Daoy (cell line): ENCODE data around the gene PAPPA2. TPM values are rescaled to one million over a fixed set of nuclear protein-coding genes. Genes with fewer than 3 reads are reported as not detected.

Source experiments
- DNase-seq: peaks from one replicate; pipeline ENCODE4 v3.0.0-alpha.2; 2015; ENCODE audit warnings: low read depth
- total RNA-seq: library from RNA; depleted of rRNA; stranded (reverse); fragments of >200 nt; shearing (Covaris generic); gene quantifications from 2 replicates; pipeline ENCODE4 v1.2.3, GENCODE V29; 2014

PAPPA2 gene
- total RNA-seq, 1 experiment from 2014 or later = not detected

DNA sequence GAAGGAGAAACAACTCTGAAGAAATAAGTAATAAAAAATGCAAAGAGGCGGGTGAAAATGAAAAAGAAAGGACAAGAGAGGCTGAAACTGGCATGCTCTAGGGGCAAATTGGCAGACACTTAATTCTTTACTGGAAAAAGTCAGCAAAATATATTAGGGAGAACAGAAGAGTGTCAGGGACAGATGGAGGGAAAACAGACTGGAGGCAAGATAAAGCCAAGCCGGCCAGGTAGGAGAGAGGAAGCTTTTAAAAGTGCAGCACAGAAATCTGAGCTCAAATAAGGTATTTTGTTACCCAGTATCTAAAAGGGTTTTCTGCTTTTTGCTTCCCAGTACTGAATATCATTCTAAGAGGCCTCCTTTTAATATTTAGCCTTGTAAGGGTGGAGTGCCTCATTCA lies 339.3 kb downstream of the PAPPA2 start:
- no peak for DNase-seq

DNA sequence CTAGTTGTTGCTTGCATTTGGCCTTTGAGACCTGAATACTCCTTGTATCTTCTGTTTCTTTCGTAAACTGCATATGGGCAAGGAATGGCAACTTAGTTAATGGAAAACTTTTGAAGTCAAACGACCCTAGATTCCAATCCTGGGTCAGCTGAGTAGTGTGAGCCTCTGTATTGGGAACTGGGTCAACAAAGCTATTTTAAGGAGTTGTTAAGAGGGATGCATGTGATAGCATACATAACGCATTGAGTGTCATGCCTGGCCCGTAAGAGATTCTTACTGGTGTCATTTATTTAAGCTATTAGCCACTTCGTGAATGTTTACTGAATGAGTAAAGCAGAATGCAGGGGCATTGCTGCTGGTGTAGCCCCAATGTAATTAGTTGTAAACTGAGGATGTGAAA lies 340.1 kb downstream of the PAPPA2 start:
- no peak for DNase-seq

DNA sequence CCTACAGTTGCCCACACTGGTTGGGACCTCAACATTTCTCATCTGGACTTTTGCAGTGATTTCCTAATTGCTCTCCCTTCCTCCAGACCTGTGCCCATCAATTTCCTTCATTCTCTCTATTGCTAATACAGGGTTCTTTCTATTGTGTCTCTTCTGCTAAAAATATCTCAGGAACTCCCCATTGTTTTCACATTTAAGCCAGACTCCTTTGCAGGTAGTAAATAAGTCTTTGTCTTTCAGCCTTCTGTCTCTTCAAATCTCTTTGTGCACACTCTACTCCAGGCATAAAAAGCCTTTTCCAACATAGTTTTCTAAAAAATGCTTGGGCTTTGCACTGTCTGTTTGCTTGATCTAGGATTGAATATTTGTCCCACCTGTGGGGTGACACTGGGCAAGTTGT lies 340.6 kb downstream of the PAPPA2 start:
- no peak for DNase-seq

GRCh38 chr1:176809292-176809691 lies 346.3 kb downstream of the PAPPA2 start:
- DNase-seq = no peak

DNA sequence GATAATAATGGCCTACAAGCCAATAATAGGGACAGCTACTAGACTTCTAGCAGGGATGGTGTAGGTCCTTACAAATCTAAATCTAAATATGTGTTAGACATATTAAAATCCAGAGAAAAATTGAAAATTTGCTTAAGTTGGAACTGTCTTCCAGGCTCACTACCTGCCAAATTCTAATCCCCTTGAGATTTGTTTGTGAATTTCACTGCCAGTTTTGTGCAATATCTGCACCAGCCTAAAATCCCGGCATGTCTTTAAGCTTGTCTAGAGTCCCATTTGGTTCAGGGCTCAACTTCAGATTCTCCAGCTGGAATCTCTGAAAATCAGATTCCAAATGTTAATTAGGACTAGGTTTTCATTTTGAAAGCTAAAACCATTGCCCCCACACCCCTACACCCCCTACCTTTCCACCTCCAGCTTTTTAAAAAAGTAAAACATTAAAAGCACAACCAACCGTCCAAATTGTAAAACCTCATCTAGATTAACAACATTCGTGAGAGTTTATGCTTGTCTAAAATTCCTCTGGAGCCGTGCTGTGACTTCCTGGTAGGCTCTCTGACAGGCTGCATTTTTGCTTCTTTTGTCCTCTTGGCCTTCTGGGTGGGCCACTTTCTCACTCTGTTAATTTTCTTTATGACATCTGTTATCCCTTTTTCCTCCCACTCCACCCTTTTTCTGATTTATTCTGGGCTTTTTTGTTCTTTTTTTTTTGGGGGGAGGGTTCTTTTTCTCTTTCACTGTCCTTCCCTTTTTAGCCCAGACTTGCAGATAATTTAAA lies 348.7 kb downstream of the PAPPA2 start:
- DNase-seq = no peak

- no peak for DNase-seq
These were observed 352.6 kb downstream of the PAPPA2 start for GRCh38 chr1:176815621-176816020.

- no peak for DNase-seq
These were observed 353.3 kb downstream of the PAPPA2 start for GRCh38 chr1:176816232-176816631.

DNA sequence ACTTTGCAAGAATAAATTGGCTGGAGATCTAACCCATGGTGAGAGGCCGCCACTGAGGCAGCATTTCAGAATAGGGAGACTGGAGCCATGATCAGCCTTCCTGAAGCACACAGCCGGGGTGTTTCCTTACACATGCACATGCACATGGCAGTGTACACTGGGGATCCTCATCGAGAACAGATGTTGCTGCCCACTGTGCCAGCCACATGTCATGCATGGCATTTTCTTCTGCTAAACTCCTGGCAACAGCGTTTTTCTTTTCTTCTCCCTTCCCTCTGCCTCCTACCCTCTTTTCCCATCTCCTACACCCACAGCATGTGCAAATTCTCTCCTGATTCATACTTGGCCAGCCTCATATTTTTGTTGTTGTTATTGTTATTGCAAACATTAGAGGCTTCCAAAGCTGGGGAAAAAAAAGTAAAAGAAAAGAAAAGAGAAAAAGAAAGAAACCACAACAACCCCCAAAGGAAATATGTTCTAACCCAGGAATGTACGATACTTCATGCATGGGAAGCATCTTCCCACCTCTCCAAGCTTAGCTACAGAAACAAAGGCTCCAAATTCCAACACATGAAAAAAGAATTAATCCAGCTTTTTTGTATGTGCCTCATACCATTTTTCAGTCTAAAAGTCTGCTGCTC lies 357.5 kb downstream of the PAPPA2 start:
- DNase-seq = no peak

DNA sequence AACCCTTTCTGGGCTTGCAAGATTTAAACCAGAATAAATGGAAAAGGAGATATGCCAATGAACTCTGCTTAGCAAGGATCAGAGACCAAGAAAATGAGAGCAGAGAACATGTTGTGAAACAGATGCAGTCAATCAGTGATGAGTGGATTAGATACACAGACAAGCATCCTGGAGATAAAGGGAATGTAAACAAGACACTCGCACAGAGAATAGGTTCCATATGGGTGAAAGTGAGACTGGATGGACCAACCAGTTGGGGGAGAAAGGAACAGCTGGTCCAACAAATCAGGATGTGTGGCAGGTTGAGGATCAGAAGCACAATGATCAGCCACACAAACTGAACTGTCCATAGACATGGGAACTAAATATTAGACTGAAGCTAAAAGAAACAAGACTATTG lies 363.3 kb downstream of the PAPPA2 start:
- no peak for DNase-seq

DNA sequence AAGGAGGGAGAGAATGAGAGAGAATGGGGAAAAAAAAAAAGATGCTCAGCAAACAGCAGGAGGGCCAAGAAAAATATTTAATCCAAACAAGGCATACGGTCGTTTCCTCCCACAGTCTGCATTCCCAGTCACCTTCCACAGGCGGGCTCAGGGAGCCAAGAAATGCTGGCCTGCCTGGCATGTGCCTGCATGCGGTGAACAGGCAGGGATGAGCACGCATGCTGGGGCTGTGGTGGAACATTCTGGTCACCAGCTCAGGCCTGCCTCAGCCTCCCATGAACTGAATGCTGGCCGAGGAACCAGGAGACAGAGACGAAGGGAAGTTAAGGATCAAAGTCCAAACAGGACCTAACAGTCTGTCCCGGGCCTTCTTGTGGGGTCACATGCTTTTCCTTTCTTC lies 366.3 kb downstream of the PAPPA2 start:
- DNase-seq = no peak

DNA sequence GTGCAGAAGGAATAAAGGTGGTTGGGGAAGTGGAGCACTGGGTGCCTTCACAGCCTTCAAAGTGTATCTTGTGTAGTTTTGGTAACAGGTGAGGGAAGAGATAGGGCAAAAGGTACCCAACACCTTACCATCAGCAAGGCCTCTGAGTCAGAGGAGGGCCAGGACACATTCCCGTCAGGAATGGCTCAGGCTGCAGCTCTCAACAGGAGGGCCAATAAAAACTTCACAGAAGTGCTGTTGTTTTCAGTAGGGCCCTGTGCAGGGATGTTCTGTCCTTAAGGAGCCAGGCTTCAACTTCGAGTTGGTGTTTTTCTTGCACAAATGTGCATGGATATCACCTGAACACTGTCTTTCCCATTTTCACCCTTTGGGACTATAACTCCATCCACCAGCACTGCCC lies 368.2 kb downstream of the PAPPA2 start:
- no peak for DNase-seq

- no peak for DNase-seq
These were observed 374.7 kb downstream of the PAPPA2 start for GRCh38 chr1:176837708-176838107.

- DNase-seq = no peak
These were observed 375.5 kb downstream of the PAPPA2 start for GRCh38 chr1:176838276-176838995.

- no peak for DNase-seq
These were observed 376.2 kb downstream of the PAPPA2 start for GRCh38 chr1:176839216-176839615.

DNA sequence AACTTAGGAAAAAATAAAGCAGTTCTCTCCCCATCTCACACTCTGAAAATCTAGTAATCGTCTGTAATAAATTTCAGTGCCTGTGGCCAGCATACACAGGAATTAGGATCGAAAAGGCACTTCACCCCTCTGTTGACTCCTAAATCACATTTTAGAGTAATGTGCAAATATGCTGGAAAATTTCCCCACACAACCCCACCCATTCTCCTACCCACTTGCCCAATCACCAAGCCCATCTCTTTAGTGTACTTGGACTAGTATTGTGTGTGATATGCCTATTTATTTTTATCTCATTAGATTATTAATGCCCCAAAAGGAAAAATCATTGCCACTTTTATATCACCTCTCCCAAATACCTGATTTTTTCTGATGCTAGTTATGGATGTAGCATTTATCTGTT lies 378.3 kb downstream of the PAPPA2 start:
- no peak for DNase-seq

DNA sequence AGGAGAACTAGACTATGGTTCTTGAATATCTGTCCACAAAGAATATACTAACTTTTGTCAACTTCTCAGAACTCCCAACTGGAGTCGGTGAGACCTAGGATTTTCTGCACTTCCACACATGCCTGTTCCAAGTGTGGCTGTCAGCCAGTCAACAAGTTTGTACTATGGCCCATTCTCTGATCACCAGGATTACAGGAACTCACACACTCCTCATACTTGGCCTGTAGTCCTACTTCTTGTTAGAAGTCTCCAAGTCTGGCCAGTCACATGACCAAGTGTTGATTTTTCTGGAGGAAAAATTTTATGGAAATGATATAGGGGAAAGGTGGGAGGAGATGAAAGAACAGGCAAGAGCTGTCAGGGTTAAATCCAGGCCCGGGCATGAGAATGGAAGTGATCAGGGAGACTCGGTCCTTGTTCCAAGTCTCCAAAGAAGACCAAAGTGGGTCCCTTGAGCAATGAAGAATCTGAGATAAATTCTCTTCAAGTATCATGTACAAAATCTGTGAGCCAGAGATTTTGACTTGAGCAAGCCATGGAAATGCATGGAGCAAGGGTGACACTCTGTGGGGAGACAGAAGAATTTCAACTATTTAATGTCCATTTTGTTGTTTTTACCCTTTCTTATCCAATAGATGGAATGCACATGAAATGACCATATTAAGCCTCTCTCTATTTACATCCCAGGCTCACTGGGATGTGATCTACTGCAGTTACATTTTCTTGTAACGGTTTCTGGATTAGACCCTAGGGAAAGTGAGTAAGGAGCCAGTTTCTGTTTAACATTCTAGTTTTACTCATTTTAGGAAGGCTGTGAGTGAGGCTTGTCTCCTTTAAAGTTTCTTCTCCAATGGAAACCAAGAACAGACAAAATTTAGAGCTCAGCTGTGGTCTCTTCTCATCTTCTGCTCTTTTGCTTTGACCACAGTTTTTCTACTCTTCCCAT lies 380.6 kb downstream of the PAPPA2 start:
- DNase-seq = no peak

- DNase-seq = no peak
These were observed 384.1 kb downstream of the PAPPA2 start for GRCh38 chr1:176847052-176847451.

- DNase-seq = no peak
These were observed 386.3 kb downstream of the PAPPA2 start for GRCh38 chr1:176849281-176849680.

DNA sequence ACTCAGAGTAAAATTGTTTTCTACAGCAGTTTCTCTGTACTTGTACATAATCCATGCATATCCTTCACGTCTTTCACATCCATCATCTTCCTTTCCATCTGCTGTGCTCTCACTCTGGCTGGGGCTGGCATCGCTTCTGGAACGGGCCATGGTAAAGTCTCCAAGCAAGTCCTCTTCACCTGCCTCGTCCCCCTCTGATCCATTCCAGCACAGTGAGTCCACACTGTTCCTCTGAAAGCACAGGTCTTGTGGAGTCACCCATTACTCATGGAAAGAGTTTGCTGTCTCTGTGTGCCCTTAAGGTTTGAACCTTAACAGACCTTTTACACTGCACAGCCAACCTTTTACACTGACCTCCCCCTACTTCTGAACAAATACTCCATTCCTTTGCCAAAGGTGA lies 387.9 kb downstream of the PAPPA2 start:
- no peak for DNase-seq

DNA sequence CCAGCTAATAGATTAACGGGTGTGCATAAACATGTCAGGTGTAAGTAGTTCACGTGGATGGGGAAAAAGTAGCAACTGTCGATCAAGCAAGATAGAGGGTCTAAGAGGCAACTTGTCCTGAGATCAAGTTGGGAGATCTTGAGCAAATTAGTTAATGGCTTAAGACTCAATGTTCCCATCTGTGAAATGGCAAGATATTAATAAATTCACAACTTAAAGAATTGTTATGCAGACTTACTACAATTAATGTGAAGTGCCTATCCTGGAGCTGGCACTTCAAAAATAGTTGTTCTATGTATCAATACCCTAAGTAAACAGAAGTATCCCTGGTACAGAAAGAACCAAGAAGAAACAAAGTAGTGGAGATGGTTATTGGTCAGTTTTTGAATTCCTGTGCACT lies 389.1 kb downstream of the PAPPA2 start:
- DNase-seq = no peak

GRCh38 chr1:176853503-176853902 lies 390.5 kb downstream of the PAPPA2 start:
- DNase-seq = no peak

DNA sequence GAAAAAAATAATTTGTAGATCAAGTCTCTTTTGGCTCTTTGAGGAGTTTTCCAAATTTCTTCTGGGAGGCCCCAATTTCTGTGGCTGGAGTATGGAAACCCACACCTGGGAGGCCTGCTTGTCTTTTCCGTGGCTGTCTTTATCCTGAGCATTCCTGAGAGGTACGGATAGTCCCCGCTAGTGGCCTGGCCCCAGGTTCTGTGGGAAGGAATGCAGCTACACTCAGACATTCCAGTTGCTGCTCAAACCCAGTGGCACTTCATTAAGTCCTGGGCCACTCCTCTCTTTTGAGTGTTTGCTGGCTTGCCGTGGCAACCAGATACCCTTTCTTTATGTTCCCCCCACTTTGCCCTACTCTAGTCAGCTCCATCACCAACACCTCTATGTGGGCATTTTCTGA lies 391.1 kb downstream of the PAPPA2 start:
- no peak for DNase-seq
